SK-N-SH treated with all-trans-retinoic acid at 6 μM for 48 hours (cell line): ENCODE results near the gene ZFAND3.

Source experiments
- ARNTL ChIP-seq: fragments of 450-650 bp; formaldehyde crosslinking; IDR thresholded peaks from 2 replicates; pipeline ENCODE4 v1.5.0; 2020; ENCODE audit warnings: low read depth, mild to moderate bottlenecking, moderate library complexity, borderline replicate concordance
- CSDC2 ChIP-seq: fragments of 250-450 bp; sonication (Bioruptor Pico); IDR thresholded peaks from 2 replicates; pipeline ENCODE4 v1.5.0; 2020; ENCODE audit warnings: mild to moderate bottlenecking, moderate library complexity
- ZNF8 ChIP-seq: fragments of 450-650 bp; formaldehyde crosslinking; IDR thresholded peaks from 2 replicates; pipeline ENCODE4 v1.5.0; 2020; ENCODE audit warnings: mild to moderate bottlenecking, moderate library complexity
- TF ChIP-seq, protein P1 (sequence below): fragments of 250-450 bp; sonication (Bioruptor Pico); IDR thresholded peaks from 2 replicates; pipeline ENCODE4 v1.8.0; 2020; ENCODE audit warnings: mild to moderate bottlenecking, moderate library complexity, borderline replicate concordance
- TF ChIP-seq, protein P2 (sequence below): fragments of 250-450 bp; sonication (Bioruptor Pico); IDR thresholded peaks from 2 replicates; pipeline ENCODE4 v1.5.0; 2020; ENCODE audit warnings: mild to moderate bottlenecking, moderate library complexity
- TF ChIP-seq, protein P3 (sequence below): fragments of 250-450 bp; sonication (Bioruptor Pico); IDR thresholded peaks from 2 replicates; pipeline ENCODE4 v1.8.0; 2021; ENCODE audit warnings: low read depth, mild to moderate bottlenecking, moderate library complexity, borderline replicate concordance
- TF ChIP-seq, protein P4 (sequence below): fragments of 250-450 bp; sonication (Bioruptor Pico); IDR thresholded peaks from 2 replicates; pipeline ENCODE4 v1.5.1; 2020; ENCODE audit warnings: low read depth, mild to moderate bottlenecking, moderate library complexity

DNA sequence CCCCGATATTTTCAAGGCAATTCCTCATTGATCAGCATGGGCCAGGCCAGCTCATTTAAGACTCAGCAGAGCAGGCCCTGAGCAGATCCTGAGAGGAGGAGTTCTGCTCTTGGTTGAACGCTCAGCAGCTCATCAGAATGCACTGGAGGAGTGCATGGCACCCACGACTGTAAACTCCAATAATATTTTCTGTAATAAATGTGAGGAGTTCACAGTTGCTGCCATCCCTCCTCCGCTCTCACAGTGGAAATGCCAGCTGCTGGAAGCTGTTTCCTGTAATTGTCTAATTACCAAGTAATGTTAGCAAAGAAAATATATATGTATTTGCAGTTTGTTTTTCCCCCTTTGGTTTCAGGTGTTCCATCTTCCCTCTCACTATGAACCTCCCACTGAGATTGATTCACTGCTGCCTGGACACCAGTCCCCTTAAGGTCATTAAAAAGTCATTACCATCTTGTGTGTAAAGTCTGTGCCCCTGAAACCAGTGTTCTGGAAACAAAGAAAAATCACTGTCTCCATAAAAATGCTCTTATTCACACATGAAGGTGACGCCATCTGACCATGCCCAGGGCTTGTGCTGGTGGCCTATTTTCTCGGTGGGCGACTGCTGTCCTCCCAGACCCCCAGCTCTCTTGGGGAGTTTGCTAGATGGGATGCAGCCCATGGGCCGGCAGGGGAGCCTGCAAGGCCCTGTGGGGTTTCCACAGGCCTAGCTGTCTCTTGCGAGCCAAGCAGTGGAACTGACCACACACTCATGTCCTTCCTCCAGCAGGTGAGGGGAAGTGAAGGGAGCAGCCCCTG, 374.2 kb downstream of the ZFAND3 start:
- TF ChIP-seq, protein P1, sequence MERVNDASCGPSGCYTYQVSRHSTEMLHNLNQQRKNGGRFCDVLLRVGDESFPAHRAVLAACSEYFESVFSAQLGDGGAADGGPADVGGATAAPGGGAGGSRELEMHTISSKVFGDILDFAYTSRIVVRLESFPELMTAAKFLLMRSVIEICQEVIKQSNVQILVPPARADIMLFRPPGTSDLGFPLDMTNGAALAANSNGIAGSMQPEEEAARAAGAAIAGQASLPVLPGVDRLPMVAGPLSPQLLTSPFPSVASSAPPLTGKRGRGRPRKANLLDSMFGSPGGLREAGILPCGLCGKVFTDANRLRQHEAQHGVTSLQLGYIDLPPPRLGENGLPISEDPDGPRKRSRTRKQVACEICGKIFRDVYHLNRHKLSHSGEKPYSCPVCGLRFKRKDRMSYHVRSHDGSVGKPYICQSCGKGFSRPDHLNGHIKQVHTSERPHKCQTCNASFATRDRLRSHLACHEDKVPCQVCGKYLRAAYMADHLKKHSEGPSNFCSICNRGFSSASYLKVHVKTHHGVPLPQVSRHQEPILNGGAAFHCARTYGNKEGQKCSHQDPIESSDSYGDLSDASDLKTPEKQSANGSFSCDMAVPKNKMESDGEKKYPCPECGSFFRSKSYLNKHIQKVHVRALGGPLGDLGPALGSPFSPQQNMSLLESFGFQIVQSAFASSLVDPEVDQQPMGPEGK (CRISPR knock-in tag), result no peak
- TF ChIP-seq, protein P2, sequence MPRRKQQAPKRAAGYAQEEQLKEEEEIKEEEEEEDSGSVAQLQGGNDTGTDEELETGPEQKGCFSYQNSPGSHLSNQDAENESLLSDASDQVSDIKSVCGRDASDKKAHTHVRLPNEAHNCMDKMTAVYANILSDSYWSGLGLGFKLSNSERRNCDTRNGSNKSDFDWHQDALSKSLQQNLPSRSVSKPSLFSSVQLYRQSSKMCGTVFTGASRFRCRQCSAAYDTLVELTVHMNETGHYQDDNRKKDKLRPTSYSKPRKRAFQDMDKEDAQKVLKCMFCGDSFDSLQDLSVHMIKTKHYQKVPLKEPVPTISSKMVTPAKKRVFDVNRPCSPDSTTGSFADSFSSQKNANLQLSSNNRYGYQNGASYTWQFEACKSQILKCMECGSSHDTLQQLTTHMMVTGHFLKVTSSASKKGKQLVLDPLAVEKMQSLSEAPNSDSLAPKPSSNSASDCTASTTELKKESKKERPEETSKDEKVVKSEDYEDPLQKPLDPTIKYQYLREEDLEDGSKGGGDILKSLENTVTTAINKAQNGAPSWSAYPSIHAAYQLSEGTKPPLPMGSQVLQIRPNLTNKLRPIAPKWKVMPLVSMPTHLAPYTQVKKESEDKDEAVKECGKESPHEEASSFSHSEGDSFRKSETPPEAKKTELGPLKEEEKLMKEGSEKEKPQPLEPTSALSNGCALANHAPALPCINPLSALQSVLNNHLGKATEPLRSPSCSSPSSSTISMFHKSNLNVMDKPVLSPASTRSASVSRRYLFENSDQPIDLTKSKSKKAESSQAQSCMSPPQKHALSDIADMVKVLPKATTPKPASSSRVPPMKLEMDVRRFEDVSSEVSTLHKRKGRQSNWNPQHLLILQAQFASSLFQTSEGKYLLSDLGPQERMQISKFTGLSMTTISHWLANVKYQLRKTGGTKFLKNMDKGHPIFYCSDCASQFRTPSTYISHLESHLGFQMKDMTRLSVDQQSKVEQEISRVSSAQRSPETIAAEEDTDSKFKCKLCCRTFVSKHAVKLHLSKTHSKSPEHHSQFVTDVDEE (CRISPR knock-in tag), result no peak
- no peak for TF ChIP-seq ARNTL (CRISPR knock-in tag)
- TF ChIP-seq, protein P3, sequence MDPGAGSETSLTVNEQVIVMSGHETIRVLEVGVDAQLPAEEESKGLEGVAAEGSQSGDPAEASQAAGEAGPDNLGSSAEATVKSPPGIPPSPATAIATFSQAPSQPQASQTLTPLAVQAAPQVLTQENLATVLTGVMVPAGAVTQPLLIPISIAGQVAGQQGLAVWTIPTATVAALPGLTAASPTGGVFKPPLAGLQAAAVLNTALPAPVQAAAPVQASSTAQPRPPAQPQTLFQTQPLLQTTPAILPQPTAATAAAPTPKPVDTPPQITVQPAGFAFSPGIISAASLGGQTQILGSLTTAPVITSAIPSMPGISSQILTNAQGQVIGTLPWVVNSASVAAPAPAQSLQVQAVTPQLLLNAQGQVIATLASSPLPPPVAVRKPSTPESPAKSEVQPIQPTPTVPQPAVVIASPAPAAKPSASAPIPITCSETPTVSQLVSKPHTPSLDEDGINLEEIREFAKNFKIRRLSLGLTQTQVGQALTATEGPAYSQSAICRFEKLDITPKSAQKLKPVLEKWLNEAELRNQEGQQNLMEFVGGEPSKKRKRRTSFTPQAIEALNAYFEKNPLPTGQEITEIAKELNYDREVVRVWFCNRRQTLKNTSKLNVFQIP, result no peak
- no peak for TF ChIP-seq CSDC2 (CRISPR knock-in tag)
- no peak for TF ChIP-seq ZNF8
- TF ChIP-seq, protein P4, sequence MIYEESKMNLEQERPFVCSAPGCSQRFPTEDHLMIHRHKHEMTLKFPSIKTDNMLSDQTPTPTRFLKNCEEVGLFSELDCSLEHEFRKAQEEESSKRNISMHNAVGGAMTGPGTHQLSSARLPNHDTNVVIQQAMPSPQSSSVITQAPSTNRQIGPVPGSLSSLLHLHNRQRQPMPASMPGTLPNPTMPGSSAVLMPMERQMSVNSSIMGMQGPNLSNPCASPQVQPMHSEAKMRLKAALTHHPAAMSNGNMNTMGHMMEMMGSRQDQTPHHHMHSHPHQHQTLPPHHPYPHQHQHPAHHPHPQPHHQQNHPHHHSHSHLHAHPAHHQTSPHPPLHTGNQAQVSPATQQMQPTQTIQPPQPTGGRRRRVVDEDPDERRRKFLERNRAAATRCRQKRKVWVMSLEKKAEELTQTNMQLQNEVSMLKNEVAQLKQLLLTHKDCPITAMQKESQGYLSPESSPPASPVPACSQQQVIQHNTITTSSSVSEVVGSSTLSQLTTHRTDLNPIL (CRISPR knock-in tag), result no peak
